NK-92 (cell line): ENCODE data around the gene ITPK1.

Experiments used
- DNase-seq: peaks from one replicate; lab custom pipeline; 2025; ENCODE audit not compliant: unreplicated experiment; lab: John Stamatoyannopoulos, UW

Gene ITPK1

DNA sequence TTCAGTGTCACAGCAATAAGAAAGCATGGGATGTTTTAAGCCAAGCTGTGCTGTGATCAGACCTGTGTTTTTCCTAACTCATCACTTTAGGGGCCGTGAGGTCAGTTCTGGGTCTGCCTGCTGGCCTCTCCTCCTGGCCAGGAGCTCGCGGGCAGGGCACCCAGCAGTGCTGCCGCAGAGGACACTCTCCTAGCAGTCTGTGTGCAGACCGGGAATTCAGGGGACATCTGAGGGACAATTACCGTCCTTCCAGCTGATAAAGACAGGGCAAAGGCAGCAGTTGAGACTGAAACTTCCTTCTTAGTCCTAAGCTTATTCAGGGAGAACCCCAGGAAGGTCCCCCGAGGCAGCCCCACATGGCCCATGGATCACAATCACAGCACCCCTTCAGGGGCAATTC, 103.2 kb downstream of the ITPK1 start:
- DNase-seq: no peak

DNA sequence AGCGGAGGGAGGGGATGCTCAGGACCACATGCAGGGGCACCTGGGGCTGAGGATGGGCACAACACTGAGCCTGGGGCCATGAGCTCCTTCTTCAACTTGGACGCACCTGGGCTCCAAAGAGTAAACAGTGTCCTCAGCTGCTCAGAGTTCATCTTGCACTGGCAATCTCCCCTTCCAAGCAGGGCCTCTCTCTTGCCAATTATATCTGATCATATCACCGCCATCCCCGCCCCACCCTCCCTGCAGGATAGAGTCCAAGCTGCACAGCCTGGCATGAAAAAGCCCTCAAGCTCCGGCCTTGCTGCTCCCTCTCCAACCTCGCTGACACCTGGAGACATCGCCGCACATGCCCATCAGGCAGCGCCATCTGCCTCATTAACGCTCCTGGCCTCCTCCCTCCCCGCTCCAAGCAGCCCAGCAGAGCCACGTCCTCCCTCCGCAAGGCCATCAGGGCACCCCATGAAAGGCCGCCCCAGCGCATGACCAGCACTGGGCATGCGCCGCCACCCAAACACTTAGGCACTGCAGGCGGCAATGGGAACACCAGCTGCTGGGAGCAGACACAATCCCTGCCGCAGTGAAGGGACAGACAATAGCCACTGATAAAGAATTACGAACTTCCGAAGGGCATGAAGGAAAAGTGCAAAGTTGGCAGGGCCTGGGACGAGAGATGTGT, 103.9 kb downstream of the ITPK1 start:
- no peak for DNase-seq

DNA sequence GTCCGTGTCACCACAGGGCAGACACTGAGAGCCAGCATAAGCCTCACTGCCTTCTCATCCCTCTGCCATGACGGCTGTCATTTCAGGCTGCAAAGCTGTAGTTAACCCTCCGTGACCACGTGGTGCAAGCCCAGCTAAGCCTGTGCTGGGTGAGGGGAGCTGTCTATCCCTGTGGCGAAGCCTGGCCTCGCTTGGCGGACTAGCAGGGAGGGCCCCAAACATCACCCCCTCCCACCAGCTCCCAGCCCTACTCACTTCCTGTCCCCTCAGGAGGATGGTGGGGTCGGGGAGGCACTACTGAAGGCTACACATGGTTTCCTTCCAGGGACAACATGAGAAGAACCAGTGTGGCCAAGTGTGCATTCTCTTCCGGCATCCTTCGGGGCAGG, 104.6 kb downstream of the ITPK1 start:
- DNase-seq: no peak

DNA sequence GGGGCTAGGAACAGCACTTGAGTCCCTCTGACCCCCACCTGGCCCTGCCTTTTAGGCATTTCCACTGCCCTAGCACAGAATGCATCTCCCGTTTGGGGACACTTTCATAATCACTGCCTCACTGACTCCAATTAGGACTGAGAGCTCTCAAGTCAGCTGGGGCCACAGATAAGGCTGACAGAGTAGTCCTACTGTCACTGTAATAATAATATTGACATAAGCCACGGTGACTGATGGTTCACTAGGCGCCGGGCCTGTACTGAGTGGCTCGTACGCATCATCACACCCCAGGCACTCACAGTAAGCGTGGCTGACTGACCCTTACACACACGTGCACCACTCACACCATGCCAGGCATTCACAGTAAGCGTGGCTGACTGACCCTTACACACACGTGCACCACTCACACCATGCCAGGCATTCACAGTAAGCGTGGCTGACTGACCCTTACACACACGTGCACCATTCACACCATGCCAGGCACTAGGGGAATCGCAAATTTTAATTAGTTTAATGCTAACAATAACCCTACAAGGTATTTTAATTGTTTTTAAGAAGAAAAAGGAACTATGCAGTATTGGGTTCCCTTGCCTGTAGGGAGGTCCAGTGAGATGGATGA, 105.1 kb downstream of the ITPK1 start:
- no peak for DNase-seq

DNA sequence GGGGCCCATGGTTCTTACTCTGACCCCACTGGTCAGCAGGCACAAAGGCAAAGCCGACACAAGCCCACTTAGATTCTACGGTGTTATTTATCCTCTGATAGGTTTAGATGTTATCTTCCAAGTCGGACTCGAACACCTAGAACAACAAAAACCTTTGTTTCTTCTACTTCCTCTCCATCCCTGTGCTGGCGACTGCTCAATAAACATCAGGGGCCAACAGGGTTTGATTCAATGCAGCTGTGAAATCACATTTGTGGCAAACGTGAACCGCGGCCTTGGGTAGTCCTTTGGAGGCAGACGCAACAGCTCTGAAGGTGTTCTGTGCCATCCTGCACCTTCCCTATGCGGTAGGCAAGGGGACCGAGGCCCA, 105.6 kb downstream of the ITPK1 start:
- DNase-seq: no peak

DNA sequence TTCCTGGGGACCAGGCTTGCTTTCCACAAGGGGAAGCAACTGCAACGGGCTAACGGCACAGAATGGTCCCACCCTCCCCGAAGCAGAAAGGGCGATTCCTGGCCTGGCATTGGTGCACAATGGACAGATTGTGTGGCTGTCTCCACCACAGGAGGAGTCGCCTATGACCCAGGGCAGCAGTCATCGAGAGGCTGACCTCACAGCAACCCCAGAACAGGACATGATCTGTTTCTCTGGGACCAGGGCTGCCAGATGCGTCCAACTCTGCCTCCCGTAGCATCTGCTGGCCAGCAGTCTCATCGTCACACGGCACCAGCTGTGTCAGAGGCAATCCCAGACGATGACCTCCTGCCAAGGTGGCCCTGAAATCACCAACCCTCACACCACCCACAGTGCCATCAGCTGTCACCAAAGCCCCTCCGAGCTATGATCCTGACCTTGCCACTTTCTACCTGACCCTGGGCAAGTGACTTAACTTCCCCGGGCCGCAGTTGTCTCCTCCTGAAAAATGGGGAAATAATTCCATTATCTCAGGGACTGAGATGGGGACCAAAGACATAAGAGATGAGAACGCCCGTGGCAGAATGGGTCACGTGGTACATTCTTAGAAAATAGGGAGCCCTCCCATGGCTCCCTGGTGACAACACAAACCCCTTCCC, 106.1 kb downstream of the ITPK1 start:
- no peak for DNase-seq

DNA sequence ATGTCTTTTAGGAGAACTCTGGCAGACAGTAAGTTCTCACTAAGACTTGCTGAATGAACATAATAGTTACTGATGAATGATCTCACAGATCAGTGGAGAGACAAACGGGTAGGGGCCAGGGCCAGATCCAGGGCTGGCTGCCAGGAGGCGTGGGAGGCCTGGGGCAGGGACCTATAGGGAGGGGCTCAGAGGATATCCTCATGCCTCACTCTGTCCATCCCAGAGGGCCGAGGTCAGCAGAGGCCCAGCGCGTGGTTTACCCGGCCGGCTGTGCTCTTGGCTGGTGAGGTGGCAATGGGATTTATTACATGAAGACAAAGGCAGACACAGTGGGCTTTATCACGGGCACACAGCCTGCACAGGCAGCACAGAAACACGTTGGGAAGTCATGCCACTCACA, 107.3 kb downstream of the ITPK1 start:
- DNase-seq: no peak

DNA sequence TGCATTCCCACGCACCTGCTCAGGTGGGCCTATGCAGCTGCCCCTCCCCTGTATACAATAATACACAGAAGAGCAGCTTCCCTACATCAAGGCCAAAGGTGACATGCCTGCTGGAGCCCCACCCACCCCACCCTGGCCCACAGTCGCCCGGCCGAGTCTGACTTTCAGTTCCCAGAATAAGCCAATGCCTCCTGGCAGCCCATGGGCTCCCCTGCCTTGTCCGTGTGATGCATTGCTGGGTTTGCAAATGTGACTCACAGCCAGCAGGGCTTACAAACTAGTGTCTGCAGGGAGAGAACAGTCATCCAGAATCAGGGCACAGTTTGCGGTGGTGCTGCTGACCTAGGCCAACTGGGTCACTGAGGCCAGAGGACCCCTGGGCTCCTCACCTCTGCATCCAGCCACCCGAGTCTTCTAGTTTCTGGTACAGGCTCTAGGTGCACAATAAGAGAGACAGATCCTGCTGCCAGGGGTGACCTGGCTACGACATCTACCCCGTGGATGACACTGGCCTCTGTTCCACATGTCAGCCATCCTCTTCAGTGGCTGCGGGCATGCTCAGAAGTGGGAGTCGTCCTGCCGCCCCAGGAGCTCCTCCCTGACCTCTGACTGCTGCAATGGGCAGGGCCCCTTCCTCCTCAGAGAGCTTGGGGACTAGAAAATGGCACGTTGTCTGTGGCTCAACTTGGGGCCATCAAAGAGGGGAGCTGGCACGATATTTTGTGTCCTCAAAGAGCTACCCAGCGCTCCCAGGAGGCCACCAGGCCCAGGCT, 108.3 kb downstream of the ITPK1 start:
- no peak for DNase-seq

DNA sequence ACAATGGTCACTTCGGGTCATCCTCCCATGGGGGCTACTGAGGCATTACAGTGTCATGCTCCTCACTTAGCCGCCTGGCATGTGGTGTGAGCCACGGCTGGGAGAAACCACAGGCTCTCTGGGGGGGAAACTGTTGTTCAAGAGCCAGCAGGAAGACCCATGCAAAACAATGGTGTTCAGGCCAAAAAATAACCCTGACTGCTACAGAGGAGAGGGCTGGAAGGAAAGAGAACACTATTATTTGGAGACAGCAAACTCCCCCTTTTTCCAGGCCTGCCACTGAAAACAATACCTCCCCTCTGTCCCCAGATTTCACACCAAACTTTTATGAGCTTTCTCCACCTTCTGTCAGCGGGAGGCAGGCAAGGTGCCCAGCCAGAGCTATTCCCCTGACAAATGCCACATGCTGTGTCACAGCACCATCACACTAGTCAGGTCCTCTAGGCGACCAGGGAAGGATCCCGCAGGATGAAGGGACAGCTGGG, 109.1 kb downstream of the ITPK1 start:
- DNase-seq: no peak

DNA sequence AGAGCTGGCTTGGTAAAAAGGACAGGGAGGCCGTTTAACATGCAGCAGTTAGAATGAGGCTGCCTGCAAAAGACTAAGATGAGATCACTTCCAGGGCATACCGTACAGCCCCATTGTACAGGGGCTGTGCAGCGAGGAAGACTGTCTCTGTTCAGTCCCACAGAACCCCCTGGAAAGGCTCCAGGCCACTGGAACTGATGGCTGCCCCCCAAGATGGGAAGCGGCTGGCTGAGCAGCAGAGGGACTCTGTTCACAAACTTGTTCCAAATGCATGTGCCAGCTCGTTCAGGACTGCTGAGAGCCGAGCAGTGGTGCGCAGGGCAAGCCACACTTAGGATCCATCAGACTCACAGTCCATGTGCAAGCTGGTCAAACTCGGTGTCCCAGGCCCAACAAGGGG, 109.9 kb downstream of the ITPK1 start:
- DNase-seq: no peak

DNA sequence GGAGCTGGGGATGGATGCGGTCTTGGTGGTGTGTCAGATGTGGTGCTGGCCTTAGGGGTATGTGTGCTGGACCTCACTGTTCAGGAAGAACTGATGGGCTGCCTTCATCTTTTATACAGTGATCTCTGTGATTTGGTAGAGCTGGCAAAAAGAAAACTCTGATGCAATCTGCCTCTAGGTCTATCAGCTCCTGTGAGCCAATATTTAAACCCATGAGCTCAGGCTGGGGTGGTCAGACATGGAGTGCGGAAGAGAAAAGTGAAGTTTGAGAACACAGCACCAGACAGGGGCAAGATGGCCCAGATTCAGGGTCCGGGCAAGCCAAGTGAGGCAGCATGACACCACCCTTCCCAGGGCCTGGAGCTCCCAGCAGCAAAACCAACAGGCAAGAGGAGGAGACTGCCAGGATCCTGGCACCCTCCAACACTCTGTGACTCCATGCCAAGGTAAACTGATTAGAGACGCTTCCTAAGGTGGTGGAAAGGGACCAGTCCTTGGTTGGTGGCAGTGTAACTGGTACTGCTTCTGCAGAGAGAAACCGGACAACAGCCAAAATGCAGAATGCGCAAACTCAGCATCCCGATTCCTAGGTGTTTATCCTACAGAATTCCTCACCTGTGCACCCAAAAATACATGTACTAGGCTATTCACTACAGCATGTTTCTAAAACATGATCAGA, 110.5 kb downstream of the ITPK1 start:
- no peak for DNase-seq

DNA sequence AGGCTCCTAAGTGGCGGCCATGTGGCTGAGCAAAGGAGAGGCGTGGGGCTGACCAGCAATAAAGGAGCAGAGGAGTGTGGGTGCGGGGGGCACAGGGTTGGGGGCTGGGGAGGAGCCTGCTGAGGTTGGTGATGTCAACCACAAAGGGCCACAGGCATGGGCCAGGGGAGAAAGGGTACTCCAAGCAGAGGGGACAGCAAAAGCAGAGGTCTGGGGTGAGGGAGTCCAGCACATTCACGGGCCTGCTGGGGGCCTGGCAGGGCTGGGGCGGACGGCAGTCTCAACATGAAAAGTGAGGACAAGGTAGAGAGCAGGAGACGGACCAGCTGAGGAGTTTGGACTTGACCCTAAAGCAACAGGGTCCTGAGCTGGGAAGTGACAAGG, 111.0 kb downstream of the ITPK1 start:
- no peak for DNase-seq

DNA sequence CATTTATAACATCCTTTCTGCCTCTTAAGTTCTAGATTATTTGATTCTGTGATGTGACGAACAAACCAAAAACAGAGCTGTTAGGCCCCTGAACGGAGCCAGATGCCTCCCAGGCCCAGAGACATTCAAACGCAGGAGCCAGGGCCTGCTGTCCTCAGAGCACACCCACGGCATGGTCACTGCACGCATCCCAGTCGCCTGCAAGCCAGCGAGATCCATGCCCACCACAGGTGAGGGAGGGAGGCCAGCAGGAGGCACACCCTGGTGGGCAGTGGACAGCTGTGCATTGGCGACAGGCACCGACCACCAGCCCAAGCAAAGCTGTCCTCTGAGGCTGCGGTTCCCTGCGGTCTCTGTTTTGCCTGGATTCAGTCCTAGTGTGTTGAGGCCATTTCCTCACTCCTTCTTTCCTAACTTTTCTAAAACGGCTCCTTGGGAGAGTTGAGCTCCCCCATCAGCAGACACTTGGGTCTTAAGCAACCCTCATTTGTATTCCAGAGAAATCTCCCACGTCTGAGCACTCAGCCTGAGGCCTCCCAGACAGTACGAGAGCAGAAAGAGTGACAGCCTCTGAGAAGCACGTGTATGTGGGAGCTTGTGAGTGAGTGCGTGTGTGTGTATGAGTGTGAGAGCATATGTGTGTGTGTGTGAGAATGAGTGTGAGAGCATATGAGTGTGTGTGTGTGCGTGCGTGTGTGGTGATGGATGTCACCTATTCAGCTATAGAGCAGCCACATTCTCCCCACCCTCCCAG, 111.6 kb downstream of the ITPK1 start:
- DNase-seq: no peak

DNA sequence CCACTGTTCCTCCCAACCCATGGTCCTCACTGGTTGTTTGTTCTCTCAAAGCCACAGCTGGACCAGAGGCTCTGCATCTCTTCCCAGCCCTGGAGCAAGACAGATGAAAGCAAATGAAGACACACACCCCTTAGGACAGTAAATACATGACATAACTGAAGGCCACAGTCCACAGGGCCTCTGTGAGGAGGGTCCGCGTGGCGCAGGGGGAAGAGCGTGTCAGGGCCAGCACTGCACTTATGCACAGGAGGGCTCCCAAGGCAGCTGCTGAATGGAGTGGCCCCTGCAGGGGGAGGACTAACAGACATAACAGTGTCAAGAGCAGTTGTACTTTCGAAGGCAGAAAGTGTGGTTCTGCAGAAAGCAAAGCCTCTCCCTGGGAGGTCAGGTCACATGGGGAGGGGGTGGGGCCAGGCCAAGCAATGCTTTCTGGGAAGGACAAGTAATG, 112.8 kb downstream of the ITPK1 start:
- DNase-seq: no peak

DNA sequence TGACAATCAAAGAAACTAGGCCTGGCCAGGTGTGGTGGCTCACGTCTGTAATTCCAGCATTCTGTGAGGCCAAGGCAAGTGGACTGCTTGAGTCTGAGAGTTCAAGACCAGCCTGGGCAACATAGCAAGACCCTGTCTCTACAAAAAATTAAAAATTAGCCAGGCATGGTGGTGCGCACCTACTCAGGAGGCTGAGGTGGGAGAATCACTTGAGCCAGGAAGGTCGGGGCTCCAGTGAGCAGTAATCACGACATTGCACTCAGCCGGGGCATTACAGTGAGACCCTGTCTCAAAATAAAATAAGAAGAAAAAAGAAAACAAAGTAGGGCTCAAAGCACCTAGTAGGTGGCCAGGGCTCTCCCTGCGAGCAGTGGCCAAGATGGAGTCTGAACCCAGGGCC, 113.7 kb downstream of the ITPK1 start:
- no peak for DNase-seq

DNA sequence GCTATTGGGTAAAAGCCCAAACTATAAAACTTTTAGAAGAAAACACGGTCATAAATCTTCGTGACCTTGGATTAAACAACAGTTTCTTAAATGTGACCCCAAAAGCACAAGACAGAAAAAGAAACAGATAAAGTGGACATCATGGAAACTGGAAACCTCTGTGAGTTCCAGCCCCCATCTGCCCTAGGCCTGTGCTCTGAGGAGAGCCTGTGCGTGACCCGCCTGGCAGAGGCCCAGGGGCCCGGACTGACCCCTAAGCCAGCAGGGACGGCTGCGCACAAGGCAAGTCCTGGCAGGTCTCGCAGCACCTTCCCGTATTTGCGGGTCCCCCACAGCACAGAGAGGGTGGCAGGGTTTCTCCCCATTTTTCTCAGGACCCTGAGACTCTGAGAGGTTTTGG, 116.8 kb downstream of the ITPK1 start:
- DNase-seq: no peak

DNA sequence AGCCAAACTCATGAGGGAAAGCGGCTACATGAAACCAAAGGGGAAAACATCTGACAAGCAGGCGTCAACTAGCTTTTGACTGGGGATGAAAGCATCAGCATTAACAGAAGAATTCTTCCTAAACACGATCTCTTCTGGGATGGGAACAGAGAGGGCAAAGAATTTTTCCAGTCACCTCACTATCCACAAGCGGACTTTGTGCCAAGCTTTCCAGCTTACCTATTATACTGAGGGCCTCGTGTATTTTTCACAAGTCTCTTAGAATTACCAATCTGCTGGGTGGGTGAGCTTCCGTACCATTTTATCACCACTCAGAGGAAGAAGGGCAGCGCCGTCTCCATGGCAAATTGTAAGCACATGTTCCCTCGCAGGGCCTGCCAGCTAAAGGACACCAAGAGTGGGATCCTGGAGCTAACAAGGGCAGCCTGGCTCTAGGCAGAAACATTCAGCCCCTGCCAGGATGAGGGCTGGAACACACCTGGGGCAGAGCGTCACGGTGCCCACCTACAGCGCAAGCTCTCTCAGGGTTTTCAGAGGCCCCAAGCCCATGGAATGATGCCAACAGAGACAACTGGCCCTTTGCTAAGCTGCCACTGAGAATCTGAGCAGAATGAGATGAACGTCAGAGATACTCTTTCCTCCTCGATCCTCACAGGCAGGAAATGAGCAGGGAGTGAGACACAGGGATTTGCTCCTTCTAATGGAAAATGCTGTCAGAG, 118.2 kb downstream of the ITPK1 start:
- DNase-seq: no peak

DNA sequence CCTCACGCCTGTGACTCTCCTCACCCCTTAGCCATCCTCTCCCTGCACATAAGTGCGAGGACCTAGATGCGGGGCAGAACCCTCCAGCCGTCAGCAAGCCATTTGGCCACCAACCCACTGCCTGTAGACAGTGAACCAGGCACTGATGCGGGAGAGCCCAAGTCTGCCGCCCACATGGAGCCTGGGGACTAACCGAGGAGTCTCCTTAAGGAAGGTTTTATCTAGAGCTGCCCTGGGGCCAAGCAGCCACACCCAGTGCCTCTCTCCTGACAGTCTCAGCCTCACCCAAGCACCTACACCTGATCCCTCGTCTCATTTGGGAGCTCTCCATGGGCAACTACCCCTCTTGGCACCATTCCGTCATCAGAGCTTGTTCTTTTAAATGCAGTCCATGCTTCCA, 120.1 kb downstream of the ITPK1 start:
- DNase-seq: no peak

DNA sequence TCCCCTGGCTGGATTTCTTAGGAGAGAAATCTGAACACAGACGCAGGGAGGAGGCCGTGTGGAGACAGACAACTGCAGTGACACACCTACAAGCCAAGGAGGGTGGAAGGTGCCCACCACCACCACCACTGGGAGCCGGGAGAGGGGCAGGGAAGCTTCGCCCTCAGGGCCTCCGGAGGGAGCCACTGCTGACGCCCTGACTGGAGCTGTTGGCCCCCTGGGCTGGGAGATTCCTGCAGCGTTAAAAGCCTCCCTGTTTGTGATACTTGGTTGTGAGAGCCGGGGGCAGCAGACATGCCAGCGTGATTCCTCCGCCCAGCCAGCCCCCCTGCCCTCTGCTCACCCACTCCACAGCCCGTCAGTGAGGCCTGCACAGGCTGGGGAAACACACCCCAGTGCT, 120.8 kb downstream of the ITPK1 start:
- DNase-seq: no peak

DNA sequence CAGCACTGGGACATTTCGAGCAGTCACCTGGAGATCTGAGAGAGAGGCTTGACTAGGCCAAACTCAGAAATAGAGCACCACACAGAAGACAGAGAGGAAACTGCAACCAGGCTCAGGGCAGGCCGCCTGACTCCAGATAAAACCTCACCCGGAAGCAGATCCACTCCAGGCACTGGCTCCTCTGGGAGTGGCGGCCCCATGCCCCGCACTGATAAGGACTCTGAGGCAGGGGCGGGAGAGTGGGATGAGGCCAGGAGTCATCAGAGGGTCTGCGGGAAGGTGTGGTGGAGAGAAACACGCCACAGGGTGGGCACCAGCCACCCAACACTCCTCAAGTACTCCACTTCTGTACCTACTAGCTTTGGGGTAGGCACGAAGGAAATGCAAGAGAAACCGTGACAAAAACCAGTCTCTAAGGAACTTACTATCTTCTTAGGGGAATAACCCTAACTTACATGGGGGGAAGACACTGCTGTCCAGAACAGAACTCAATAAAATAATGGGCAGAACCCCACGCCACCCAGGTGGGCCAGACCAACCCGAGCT, 121.5 kb downstream of the ITPK1 start:
- no peak for DNase-seq
